NCI-H2081 treated with DMSO at 0.1 percent for 48 hours (cell line): ENCODE data around the gene MPZL1.
"Not testable (repeated sequence)": the region's sequence is repeated elsewhere in the genome, so short reads cannot be mapped to it uniquely, and the experiment has no call there.

Experiments used
- DNase-seq: peaks from one replicate; lab custom pipeline; 2025; lab: John Stamatoyannopoulos, UW

The MPZL1 gene

GRCh38 chr1:167781558-167781957, 59.8 kb downstream of the MPZL1 start:
- DNase-seq = no peak

DNA sequence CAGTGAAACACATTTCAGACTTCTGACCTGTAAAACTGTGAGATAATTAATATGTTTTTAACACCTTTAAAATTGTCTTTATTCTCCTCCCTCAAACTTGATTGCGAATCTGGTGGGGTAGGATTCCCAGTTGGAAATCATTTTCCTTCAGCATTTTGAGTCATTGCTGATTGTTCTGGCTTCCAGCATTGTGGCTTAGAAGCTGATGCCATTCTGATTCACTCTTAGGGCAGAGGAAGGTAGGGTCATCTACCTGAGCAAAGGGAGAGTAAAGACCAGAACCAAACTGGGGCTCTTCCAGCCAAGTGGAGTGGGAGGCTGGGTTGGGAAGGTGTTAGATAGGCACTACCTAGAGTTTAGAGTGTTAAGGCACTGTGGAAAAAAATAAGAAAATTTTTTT, 61.2 kb downstream of the MPZL1 start:
- no peak for DNase-seq

DNA sequence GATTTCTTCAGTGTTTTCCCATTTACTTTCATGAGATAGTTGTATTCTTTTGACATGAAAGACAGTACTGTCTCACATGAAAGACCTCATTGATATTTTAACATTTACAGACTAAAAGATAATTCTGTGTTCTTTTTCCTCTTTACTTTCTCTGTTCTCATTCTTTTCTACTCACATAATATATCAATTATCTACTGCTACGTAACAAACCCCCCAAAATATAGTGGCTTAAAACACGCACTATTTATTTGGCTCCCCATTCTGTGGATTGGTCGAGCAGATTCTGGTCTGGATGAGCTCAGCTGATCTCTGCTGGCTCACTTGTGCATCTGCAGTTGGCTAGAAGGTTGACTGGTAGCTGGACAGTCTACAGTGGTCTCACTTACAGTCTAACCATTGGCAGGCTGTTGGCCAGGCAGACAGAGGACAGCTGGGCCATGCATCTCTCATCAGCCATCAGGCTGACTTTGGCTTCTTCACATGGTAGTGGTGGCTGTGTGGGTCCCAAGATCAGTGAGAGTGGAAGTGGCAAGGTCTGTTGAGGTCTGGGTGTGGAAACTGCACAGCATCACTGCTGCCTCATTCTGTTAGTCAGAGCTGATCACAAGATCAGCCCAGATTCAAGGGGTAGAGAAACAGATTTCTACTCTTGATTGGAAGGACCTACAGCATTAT, 63.2 kb downstream of the MPZL1 start:
- DNase-seq = no peak

GRCh38 chr1:167786502-167786901, 64.7 kb downstream of the MPZL1 start:
- no peak for DNase-seq

- no peak for DNase-seq
These were observed 67.7 kb downstream of the MPZL1 start for GRCh38 chr1:167789501-167789900.

GRCh38 chr1:167790117-167790516, 68.3 kb downstream of the MPZL1 start:
- DNase-seq = no peak

DNA sequence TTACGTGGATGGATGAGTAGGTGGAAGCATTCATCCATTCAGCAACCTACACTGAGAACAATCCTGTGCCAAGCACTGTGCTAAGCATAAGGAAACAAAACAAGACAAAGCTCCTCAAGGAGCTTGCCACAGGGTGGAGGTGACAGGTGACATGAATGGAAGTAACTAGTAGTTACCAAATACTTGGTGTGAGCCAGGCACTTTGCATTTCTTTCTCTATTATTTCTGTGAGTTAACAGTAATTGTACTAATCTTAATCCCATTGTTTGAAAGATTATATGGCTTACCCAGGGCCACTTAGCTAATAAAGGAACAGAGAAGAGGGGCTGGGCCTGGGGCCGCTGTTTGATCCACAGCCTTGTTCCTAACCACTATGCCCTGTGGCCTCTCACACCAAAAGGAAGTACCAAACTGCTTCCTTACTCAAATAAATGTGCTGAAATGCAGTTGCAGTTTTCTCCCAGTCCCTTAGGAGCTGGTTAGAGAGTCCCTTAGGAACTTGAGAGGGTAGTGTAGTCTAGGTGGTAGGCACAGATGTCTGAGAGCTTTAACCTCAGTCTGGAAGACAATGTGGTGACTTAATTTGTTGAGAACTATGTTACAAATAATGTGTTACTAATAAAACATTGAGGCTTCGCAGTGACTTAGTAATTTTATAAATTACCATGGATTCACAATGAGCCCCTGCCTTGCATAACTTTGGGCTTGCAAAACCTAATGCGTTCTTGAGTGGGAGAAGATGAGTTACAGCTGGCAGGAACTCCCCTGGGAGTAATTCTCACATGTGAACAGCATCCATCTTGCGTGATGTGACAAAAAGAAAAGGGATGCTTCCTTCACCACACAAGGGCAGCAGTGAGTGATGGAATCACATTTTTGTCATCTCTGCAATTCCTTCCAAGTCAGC, 69.8 kb downstream of the MPZL1 start:
- DNase-seq = no peak

GRCh38 chr1:167792188-167792565, 70.4 kb downstream of the MPZL1 start:
- DNase-seq = no peak

DNA sequence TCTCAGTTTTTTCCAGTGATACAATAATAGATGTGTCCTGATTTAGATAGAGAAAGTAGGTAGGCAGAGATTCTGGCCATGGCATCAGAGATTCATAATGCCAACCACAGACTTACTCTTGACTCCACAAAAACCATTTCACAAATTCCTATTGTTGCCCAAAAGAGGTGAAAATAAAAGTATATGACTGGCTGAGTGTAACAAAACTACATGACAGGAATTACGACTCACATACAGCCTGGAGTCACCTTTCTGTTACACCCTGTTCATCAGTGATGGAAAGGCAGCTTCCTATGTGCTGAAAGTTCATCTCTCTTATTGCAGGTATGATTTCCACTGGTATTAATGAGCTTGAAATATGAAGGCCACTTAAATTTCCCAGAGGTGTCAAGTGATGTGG, 72.3 kb downstream of the MPZL1 start:
- DNase-seq = no peak

DNA sequence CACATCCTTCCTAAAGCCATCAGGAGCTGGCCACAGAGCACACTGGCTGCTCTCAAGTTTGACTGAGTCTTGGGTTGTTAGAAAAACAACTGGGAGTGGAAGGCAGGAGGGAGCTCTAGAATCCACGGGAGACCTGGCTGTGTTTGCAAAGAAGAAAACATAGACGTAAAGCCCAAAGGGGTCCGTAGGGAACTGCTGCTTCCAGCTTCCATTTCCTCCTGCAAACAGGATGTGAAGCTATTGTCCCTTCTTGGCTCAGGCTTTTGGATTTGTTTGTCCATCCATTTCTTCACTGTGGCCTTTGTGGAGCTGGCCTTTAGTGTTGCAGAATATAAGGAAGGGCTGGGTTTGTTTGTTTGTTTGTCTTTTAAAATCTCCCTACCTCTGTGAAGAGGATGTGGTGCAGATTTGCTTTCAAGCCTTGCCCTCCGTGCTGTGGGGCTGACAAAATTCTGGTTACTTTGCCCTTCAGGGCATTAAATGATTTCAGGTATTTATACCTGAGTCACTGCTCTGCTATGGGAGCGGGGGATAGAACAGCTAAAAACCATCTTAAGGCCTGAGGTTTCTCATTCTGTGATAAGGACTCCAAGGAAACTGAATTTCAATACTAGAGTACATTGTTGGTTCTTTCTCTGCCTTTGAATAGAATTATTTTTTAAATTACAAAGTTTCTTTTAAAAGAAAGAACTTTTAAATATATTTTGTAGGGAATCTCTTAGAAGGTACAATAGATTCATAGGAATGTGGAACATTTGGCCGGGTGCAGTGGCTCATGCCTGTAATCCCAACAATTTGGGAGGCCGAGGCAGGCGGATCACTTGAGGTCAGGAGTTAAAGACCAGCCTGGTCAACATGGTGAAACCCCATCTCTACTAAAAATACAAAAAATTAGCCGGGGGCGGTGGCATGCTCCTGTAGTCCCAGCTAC, 74.3 kb downstream of the MPZL1 start:
- DNase-seq = peak; percentile 66

DNA sequence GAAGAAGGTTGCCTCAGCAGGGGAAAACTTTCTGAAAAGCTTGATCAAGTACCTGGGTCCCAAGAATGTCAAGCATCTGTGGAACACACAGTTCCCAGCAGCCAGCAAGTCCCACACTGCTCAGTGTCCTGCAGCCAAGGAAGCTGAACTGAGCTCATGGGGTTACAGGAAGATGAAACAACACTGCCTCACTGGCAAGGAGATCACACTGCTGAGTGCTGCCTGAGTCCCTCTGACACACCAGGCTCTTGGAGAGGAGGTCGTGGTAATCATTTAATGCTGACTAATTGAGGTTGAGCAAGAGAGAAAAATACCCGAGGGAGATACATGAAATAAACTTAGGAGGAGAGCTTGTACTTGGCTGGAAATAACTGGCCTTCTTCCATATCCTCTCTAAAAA, 75.2 kb downstream of the MPZL1 start:
- DNase-seq = no peak

- no peak for DNase-seq
These were observed 77.2 kb downstream of the MPZL1 start for GRCh38 chr1:167798952-167799351.

DNA sequence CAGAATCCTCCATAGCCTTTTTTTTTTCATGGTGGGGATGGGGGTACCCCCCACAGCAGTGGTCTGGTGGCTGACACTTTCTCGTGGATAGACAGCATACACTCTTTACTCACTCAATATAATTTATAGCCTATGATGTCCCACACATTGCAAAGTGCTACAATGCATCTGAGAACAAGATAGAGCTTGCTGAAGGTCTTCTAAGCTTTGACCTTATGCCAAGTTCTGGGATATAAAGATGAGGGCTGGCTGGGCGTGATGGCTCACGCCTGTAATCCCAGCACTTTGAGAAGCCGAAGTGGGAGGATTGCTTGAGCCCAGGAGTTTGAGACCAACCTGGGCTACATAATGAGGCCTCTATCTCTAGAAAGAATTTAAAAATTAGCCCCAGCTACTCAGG, 78.0 kb downstream of the MPZL1 start:
- no peak for DNase-seq

- no peak for DNase-seq
These were observed 78.5 kb downstream of the MPZL1 start for GRCh38 chr1:167800251-167800650.

- DNase-seq = no peak
These were observed 80.5 kb downstream of the MPZL1 start for GRCh38 chr1:167802235-167802634.

- DNase-seq = peak; percentile 59
These were observed 81.8 kb downstream of the MPZL1 start for GRCh38 chr1:167803358-167804207.

DNA sequence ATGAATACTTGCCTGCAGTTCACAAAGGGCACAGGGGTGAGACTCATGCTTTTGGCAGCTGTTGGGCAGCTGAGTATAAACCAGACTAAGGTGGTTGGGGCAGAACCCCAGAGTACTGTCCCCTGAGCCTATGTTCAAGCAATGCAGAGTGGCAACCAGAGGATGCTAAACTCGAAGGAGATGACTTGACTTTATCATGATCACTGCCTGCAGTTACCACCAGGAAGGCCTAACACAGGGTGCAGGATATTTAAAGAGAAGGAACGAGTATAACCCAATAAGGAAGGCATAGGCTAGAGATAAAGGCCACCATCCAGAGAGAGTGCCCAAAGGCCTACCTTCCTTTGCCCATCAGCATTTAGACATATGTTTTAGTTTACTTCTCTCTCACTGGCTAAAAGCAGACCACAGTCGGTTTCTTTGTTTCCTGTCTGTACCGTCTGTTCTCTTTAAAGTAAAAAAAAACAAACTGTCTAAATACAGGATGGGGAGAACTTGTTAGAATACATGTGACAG, 83.3 kb downstream of the MPZL1 start:
- DNase-seq = no peak

DNA sequence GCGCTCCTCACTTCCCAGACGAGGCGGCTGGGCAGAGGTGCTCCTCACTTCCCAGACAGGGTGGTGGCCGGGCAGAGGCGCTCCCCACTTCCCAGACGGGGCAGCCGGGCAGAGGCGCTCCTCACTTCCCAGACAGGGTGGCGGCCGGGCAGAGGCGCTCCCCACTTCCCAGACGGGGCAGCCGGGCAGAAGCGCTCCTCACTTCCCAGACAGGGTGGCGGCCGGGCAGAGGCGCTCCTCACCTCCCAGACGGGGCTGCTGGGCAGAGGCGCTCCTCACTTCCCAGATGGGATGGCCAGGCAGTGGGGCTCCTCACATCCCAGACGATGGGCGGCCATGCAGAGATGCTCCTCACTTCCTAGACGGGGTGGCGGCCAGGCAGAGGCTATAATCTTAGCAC, 84.5 kb downstream of the MPZL1 start:
- DNase-seq = not testable (repeated sequence)

GRCh38 chr1:167806676-167807075, 84.9 kb downstream of the MPZL1 start:
- DNase-seq = not testable (repeated sequence)

- DNase-seq = no peak
These were observed 86.3 kb downstream of the MPZL1 start for GRCh38 chr1:167808104-167808503.

- DNase-seq = no peak
These were observed 86.9 kb downstream of the MPZL1 start for GRCh38 chr1:167808690-167809089.
